Body of pancreas (tissue), 4 donors: ENCODE data around the gene GRIP1.

Experiments used
- POLR2A ChIP-seq, 3 donors: fragments of 450-650 bp; IDR thresholded peaks; one replicate each; pipeline ENCODE4 v1.6.1; 2016; ENCODE audit warnings: antibody characterized with exemption in 3 of 3, mild to moderate bottlenecking in 2 of 3
- TF ChIP-seq, protein P1 (sequence below), 7 experiments: fragments of 450-650 bp in 4 of 7; fragments of 200-600 bp in 3 of 7; sonication (generic) in 3 of 7; IDR thresholded peaks; one replicate each; pipeline ENCODE4 v1.5.1; 2016 to 2019; ENCODE audit warnings: antibody characterized with exemption in 7 of 7

DNA sequence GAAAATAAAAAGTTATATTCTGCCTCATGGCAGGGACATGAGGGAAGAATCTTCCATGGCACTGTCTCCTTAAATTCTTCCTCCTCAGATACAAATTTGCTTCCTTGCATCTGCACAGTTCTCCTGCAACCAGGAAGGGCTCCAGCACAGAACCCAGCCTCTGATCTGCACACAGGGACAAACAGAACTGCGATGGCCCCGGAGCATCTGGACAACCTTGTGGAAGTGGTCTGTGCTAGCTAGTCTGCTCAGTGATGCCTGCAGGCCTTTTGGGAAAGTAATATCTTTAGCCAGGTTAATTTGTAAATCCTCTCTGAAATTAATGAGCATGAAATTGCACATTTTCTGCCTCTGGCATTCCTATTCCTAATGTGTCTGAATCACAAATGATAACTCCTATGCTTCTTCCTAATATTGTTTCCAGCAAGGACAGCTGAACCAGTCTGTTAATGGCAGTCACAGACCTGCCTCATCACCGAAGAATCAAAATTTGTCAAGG is 74.8 kb downstream of the GRIP1 start:
- TF ChIP-seq POLR2A (IDR thresholded peaks at IDR 0.05): no peak
- TF ChIP-seq, protein P1, sequence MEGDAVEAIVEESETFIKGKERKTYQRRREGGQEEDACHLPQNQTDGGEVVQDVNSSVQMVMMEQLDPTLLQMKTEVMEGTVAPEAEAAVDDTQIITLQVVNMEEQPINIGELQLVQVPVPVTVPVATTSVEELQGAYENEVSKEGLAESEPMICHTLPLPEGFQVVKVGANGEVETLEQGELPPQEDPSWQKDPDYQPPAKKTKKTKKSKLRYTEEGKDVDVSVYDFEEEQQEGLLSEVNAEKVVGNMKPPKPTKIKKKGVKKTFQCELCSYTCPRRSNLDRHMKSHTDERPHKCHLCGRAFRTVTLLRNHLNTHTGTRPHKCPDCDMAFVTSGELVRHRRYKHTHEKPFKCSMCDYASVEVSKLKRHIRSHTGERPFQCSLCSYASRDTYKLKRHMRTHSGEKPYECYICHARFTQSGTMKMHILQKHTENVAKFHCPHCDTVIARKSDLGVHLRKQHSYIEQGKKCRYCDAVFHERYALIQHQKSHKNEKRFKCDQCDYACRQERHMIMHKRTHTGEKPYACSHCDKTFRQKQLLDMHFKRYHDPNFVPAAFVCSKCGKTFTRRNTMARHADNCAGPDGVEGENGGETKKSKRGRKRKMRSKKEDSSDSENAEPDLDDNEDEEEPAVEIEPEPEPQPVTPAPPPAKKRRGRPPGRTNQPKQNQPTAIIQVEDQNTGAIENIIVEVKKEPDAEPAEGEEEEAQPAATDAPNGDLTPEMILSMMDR (IDR thresholded peaks at IDR 0.05): no peak
